Measurements from ENCODE around the gene PRDM16. TPM values are rescaled to one million over a fixed set of nuclear protein-coding genes. Genes with fewer than 3 reads are reported as not detected.

PRDM16 gene
- total and polyA plus RNA-seq, 4 donors, result 0.05 to 0.67 (median 0.19) TPM

DNA sequence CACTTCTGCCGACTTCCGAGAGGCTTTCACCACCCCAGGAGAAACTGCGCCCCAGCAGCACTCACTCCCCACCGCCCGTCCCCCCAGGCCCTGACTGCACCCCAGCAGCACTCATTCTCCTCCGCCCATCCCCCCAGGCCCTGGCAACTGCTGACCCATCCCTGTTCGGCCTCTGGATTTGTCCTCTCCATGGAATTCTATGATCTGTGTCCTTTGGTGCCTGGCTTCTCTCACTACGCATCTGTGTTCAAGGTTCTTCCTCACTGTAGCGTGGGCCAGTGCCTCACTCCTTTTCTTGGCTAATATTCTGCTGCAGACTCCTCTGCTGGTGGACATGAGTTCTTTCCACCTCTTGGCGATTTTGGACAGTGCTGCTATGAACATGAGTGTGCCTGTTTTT lies 263.7 kb downstream of the PRDM16 start:
- Histone ChIP-seq H3K9me3 (ENCODE audit: control insufficient read depth in 4 of 4, low read length in 3 of 4) (no peaks in the 10 kb centered on the region), H3K4me3 (ENCODE audit: low read depth in 1 of 3, low read length in 3 of 3) (no peak overlapping the region), H3K27me3 (ENCODE audit: control insufficient read depth in 4 of 4, insufficient read depth in 4 of 4, low read length in 3 of 4) (peaks cover 0 to 2% (median 0%) of the 10 kb centered on the region in 4 donors), H3K27ac (ENCODE audit: low read depth in 1 of 2, low read length in 2 of 2) (no peak overlapping the region), H3K4me1 (ENCODE audit: control insufficient read depth in 4 of 4, insufficient read depth in 4 of 4, low read length in 3 of 4) (peaks cover 1 to 11% (median 5%) of the 10 kb centered on the region in 4 donors), H3K36me3 (ENCODE audit: control insufficient read depth in 4 of 4, insufficient read depth in 3 of 4, low read depth in 1 of 4, low read length in 3 of 4) (no peaks in the 10 kb centered on the region), H3K9ac (ENCODE audit: low read depth in 1 of 2, low read length in 2 of 2) (no peak overlapping the region)
- WGBS, result 87% methylated on average over 10 of the region's 10 CpGs
- DNase-seq (ENCODE audit: low spot score), result no peak
- no peak for TF ChIP-seq JUND (IDR thresholded peaks at IDR 0.05)
- no peak for TF ChIP-seq SP1 (IDR thresholded peaks at IDR 0.05)
- no peak for TF ChIP-seq RXRA (IDR thresholded peaks at IDR 0.05)
- TF ChIP-seq ZBTB33 (IDR thresholded peaks at IDR 0.05), result no peak
- TF ChIP-seq, protein P1, sequence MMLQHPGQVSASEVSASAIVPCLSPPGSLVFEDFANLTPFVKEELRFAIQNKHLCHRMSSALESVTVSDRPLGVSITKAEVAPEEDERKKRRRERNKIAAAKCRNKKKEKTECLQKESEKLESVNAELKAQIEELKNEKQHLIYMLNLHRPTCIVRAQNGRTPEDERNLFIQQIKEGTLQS (IDR thresholded peaks at IDR 0.05), result no peak
- no peak for TF ChIP-seq FOXA2 (IDR thresholded peaks at IDR 0.05)
- no peak for TF ChIP-seq HNF4A (conservative IDR thresholded peaks at IDR 0.05)
- no peak for TF ChIP-seq REST (IDR thresholded peaks at IDR 0.05)

- Histone ChIP-seq H3K9ac (ENCODE audit: low read depth in 1 of 2, low read length in 2 of 2) (no peak overlapping the region), H3K4me1 (ENCODE audit: control insufficient read depth in 4 of 4, insufficient read depth in 4 of 4, low read length in 3 of 4) (peaks cover 1 to 11% (median 5%) of the 10 kb centered on the region in 4 donors), H3K27me3 (ENCODE audit: control insufficient read depth in 4 of 4, insufficient read depth in 4 of 4, low read length in 3 of 4) (peaks cover 0 to 2% (median 0%) of the 10 kb centered on the region in 4 donors), H3K9me3 (ENCODE audit: control insufficient read depth in 4 of 4, low read length in 3 of 4) (no peaks in the 10 kb centered on the region), H3K36me3 (ENCODE audit: control insufficient read depth in 4 of 4, insufficient read depth in 3 of 4, low read depth in 1 of 4, low read length in 3 of 4) (no peaks in the 10 kb centered on the region), H3K4me3 (ENCODE audit: low read depth in 1 of 3, low read length in 3 of 3) (no peak overlapping the region), H3K27ac (ENCODE audit: low read depth in 1 of 2, low read length in 2 of 2) (no peak overlapping the region)
- TF ChIP-seq MAX (IDR thresholded peaks at IDR 0.05), result no peak
- TF ChIP-seq, protein P1 (IDR thresholded peaks at IDR 0.05), result no peak
- no peak for TF ChIP-seq SP1 (IDR thresholded peaks at IDR 0.05)
- TF ChIP-seq GABPA (IDR thresholded peaks at IDR 0.05 in 1 of 2, conservative IDR thresholded peaks at IDR 0.05 in 1 of 2), result no peak
- TF ChIP-seq, protein P2, sequence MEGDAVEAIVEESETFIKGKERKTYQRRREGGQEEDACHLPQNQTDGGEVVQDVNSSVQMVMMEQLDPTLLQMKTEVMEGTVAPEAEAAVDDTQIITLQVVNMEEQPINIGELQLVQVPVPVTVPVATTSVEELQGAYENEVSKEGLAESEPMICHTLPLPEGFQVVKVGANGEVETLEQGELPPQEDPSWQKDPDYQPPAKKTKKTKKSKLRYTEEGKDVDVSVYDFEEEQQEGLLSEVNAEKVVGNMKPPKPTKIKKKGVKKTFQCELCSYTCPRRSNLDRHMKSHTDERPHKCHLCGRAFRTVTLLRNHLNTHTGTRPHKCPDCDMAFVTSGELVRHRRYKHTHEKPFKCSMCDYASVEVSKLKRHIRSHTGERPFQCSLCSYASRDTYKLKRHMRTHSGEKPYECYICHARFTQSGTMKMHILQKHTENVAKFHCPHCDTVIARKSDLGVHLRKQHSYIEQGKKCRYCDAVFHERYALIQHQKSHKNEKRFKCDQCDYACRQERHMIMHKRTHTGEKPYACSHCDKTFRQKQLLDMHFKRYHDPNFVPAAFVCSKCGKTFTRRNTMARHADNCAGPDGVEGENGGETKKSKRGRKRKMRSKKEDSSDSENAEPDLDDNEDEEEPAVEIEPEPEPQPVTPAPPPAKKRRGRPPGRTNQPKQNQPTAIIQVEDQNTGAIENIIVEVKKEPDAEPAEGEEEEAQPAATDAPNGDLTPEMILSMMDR (IDR thresholded peaks at IDR 0.05; ENCODE audit: low read depth, low read length, missing input control), result no peak
- no peak for TF ChIP-seq HNF4A (conservative IDR thresholded peaks at IDR 0.05)
- TF ChIP-seq HNF4G (IDR thresholded peaks at IDR 0.05), result no peak
- TF ChIP-seq RXRA (IDR thresholded peaks at IDR 0.05), result no peak
- TF ChIP-seq RAD21 (IDR thresholded peaks at IDR 0.05), result no peak
- no peak for TF ChIP-seq FOXA1 (IDR thresholded peaks at IDR 0.05)
- no peak for TF ChIP-seq JUND (IDR thresholded peaks at IDR 0.05)
- no peak for TF ChIP-seq REST (IDR thresholded peaks at IDR 0.05)
- 41% methylated on average over 9 of the region's 9 CpGs for WGBS
- DNase-seq (ENCODE audit: low spot score), result no peak
These were observed 264.9 kb downstream of the PRDM16 start for GRCh38 chr1:3333903-3334302.
